ENCODE measurements around the gene KCNC3.

GRCh38 chr19:50378863-50379236 is 49.7 kb upstream of the KCNC3 start:
- TF ChIP-seq CTCF (IDR thresholded peaks at IDR 0.05; ENCODE audit: poor library complexity) (no peak), EZH2phosphoT487 (IDR thresholded peaks at IDR 0.05; ENCODE audit: low read depth, severe bottlenecking, unreplicated experiment) (no peak)
